PFSK-1 (cell line): Measurements from ENCODE around the gene ALDH1A3.

Source experiments
- FOXP2 ChIP-seq: optimal IDR thresholded peaks from 2 replicates; pipeline ENCODE3; 2011; ENCODE audit warnings: borderline replicate concordance, control low read depth, inconsistent platforms; ENCODE audit not compliant: insufficient read depth; ENCODE audit errors: extremely low read length, extremely low read depth
- POLR2AphosphoS5 ChIP-seq: IDR thresholded peaks from 2 replicates; pipeline ENCODE4 v1.6.1; 2012; ENCODE audit warnings: low read depth, mild to moderate bottlenecking, control low read depth, low read length, moderate library complexity
- REST ChIP-seq, 2 experiments: IDR thresholded peaks; 2 replicates each; pipeline versions ENCODE4 v1.6.1 to v1.8.0; 2011 to 2012; ENCODE audit warnings: low read depth in 2 of 2, low read length in 2 of 2, control low read depth in 1 of 2, inconsistent platforms in 1 of 2, mild to moderate bottlenecking in 1 of 2, moderate library complexity in 1 of 2; ENCODE audit not compliant: insufficient read depth in 1 of 2
- SIN3A ChIP-seq: IDR thresholded peaks from 2 replicates; pipeline ENCODE4 v1.6.1; 2012; ENCODE audit warnings: mild to moderate bottlenecking, low read length, moderate library complexity, borderline replicate concordance; ENCODE audit not compliant: insufficient read depth
- TAF1 ChIP-seq: IDR thresholded peaks from 2 replicates; pipeline ENCODE4 v1.6.1; 2012; ENCODE audit warnings: low read length, control low read depth, borderline replicate concordance; ENCODE audit not compliant: insufficient read depth

The ALDH1A3 gene

DNA sequence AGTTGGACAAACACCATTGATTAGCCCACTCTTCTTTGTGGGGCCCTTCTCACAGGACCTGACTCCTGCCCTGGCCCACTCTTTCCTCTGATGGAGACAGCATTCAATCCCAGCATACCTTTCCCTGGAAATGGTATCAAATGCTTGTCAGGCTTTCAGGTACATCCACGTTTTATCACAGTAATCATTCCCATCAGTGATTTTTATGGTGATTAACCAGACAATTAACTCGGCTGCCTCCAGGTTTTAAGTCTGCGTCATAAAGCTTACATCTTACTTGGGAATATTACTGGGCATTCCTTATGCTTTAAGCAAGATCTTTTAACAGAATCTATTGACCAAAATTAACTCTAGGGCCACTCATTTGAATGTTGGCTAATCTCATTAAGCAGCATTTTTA, 72.9 kb downstream of the ALDH1A3 start:
- no peak for TF ChIP-seq FOXP2
- TF ChIP-seq TAF1 = no peak
- no peak for TF ChIP-seq REST (IDR thresholded peaks at IDR 0.05; ENCODE audit: insufficient read depth in 1 of 2, low read depth in 2 of 2, low read length in 2 of 2)
- no peak for TF ChIP-seq POLR2AphosphoS5
- no peak for TF ChIP-seq SIN3A

DNA sequence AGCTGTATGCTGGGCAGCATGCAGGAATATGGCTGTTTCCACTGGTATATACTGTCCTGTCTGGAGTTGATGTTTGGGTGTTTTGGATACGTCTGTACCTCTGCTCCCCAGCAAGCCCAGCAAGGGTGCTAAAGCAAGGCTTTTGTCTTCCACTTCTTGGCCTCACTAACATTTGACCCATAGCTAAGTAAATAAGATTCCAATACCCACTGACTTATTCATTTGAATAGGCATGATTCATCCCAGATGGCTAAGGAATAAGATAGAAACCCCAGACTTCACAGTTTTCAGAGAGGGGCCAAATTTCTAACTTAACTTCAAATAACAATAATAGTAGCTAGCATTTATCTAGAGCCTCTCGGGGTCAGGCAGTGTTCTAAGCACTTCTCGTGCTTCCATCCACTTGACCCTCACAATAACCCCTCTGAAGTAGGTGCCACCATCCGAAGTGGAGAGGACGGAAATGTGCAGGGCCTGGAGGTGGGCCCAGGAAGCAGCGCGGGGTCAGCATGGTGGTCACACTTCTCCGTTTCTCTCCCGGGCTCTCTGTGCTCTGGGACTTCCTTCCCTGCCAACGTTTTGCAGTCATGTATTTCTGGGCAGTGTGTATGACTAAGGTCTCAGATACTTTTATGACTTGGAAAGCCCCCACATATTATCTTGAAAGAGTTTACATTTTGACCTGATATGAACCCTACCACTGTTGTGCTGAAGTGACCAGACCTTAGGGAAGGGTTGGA, 78.9 kb downstream of the ALDH1A3 start:
- TF ChIP-seq FOXP2 = no peak
- TF ChIP-seq SIN3A = no peak
- no peak for TF ChIP-seq REST (IDR thresholded peaks at IDR 0.05; ENCODE audit: insufficient read depth in 1 of 2, low read depth in 2 of 2, low read length in 2 of 2)

DNA sequence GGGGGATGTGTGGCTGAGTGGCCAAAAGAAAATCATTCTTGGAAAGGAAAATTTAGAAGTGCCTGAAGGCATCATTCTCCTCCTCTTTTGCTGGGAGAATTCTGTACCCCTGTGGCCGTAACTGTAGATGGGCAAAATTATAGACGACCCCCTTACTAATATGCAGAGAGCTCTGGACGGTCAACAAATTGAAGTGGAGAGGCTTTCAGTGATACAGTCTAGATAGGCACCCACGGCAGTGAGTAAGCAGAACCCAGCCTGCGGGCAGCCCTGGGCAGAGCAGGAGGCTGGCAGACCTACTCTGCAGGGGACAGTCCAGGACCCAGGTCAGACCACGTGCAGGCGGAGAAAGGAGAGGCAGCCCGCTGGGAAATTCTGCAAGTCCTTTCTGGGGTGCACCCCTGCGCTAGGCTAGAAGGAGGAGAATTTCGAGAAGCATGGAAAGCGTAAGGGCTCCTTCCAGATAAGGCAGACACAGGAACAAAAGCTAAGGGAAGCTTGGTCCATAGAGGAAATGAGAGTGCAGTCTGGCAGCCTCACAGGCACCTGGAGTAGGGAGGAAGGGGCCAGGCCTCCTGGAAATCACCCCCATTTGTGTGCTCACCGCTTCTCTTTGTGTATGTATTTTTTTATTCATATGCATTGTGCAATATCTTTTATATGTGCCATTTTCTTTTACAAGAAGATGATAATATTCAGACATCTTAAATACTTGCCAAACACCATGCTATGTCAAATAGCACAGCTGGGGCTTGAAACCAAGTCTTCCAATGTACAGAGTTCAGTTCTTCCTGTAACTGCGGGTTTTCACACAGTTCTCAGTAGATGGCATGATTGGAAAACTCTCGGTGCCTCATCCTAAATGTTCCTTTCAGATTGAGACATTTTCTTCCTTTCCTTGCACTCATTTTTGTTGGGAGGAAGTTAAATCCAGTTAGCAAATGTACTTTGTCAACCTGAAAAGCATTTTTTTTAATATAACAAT, 79.7 kb downstream of the ALDH1A3 start:
- TF ChIP-seq REST (IDR thresholded peaks at IDR 0.05; ENCODE audit: insufficient read depth in 1 of 2, low read depth in 2 of 2, low read length in 2 of 2) (no peak), FOXP2 (no peak), TAF1 (no peak), POLR2AphosphoS5 (no peak), SIN3A (no peak)
